Caco-2 (cell line): ENCODE measurements around the gene ST3GAL5. TPM values are rescaled to one million over a fixed set of nuclear protein-coding genes. Genes with fewer than 3 reads are reported as not detected.

Experiments
- BruUV-seq: library from RNA; stranded (reverse); fragments of 400-500 nt; replicated peaks from 2 replicates; lab custom pipeline; 2021; lab: Mats Ljungman, UMichigan
- CTCF ChIA-PET: fragments of 300-600 bp; sonication (Branson Sonifier 250); formaldehyde crosslinking; loops from one replicate; lab custom pipeline; 2022; ENCODE audit warnings: antibody characterized with exemption; lab: Charles Lee
- POLR2A ChIA-PET: fragments of 300-600 bp; sonication (Branson Sonifier 250); formaldehyde crosslinking; loops from one replicate; lab custom pipeline; 2022; ENCODE audit warnings: antibody characterized with exemption; lab: Charles Lee
- DNase-seq, 2 experiments: peaks; one replicate each; pipeline versions ENCODE4 v3.0.0 to v3.0.0-alpha.2; 2020 to 2022
- H3K27me3 ChIP-seq: replicated peaks from 2 replicates; pipeline ENCODE4 v1.6.0; 2011; ENCODE audit warnings: low read length; ENCODE audit not compliant: control insufficient read depth, insufficient read depth
- H3K36me3 ChIP-seq: 2 replicates; pipeline ENCODE4 v1.5.1; 2011; ENCODE audit warnings: low read length; ENCODE audit not compliant: control insufficient read depth, insufficient read depth
- H3K4me1 ChIP-seq: fragments of 250-450 bp; sonication (Bioruptor Pico); 2 replicates; pipeline ENCODE4 v1.5.1; 2020; ENCODE audit warnings: mild to moderate bottlenecking
- H3K4me3 ChIP-seq: 2 replicates; pipeline ENCODE4 v1.5.1; 2011; ENCODE audit warnings: low read depth, mild to moderate bottlenecking, control low read depth, low read length
- H3K9me3 ChIP-seq: fragments of 250-450 bp; sonication (Bioruptor Pico); 2 replicates; pipeline ENCODE4 v1.5.1; 2020; ENCODE audit warnings: mild to moderate bottlenecking, moderate library complexity
- H3K27ac Mint-ChIP-seq: one replicate; pipeline ENCODE4 v1.8.0; 2022; ENCODE audit warnings: mixed read lengths; ENCODE audit not compliant: unreplicated experiment
- H3K27me3 Mint-ChIP-seq: one replicate; pipeline ENCODE4 v1.8.0; 2022; ENCODE audit warnings: mixed read lengths; ENCODE audit not compliant: insufficient read depth, unreplicated experiment
- H3K36me3 Mint-ChIP-seq: one replicate; pipeline ENCODE4 v1.8.0; 2022; ENCODE audit warnings: mild to moderate bottlenecking, mixed read lengths; ENCODE audit not compliant: insufficient read depth, unreplicated experiment
- H3K4me1 Mint-ChIP-seq: one replicate; pipeline ENCODE4 v1.8.0; 2022; ENCODE audit warnings: low read depth, mixed read lengths; ENCODE audit not compliant: unreplicated experiment
- H3K4me3 Mint-ChIP-seq: one replicate; pipeline ENCODE4 v1.8.0; 2022; ENCODE audit warnings: mild to moderate bottlenecking, moderate library complexity, mixed read lengths; ENCODE audit not compliant: unreplicated experiment
- H3K9me3 Mint-ChIP-seq: one replicate; pipeline ENCODE4 v1.8.0; 2022; ENCODE audit warnings: mixed read lengths; ENCODE audit not compliant: unreplicated experiment
- intact Hi-C: fragments of 100-400 bp; cut with micrococcal nuclease; formaldehyde crosslinking; loops from one replicate; pipeline ENCODE4 v1.10.0; 2022; ENCODE audit not compliant: unreplicated experiment
- total RNA-seq: library from RNA; stranded (reverse); gene quantifications from 2 replicates; pipeline ENCODE4 v1.2.3, GENCODE V29; 2022
- TF ChIP-seq, protein P1 (sequence below), 2 experiments: fragments of 200-600 bp in 1 of 2; IDR thresholded peaks; 1 replicate in 1 of 2; 2 replicates in 1 of 2; pipeline versions ENCODE4 v1.5.1 to v1.8.0; 2011 to 2022; ENCODE audit warnings: antibody characterized with exemption in 1 of 2, control low read depth in 1 of 2, inconsistent platforms in 1 of 2, low read depth in 1 of 2, low read length in 1 of 2, mild to moderate bottlenecking in 1 of 2, moderate library complexity in 1 of 2; ENCODE audit not compliant: insufficient read depth in 1 of 2, severe bottlenecking in 1 of 2, unreplicated experiment in 1 of 2

The ST3GAL5 gene
- total RNA-seq, 1 experiment from 2014 or later = 3.4 TPM

DNA sequence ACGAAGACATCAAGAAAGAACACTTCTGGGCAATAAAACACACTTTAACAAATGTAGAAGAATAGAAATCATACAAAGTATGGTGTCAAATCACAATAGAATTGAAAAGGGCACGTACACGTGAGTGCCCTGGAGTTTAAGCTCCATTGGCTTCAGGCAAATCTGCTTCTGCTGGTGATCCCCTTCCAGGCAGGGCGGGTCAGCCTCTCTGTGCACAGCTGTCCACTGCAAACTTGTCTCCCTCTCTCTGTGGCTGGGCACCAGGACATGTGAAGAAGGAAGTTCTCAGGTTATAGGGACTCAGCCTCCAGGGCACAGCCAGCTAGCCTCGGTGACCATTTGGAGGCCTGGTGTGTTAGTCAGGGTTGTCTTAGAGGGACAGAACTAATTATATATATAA is 66.0 kb downstream of the ST3GAL5 start:
- CTCF ChIA-PET = interaction anchor here (0.6 kb wide), 1 partner anchor 197 kb away, joined by 3 read pairs; no protein-coding TSS in a partner anchor
- TF ChIP-seq, protein P1, sequence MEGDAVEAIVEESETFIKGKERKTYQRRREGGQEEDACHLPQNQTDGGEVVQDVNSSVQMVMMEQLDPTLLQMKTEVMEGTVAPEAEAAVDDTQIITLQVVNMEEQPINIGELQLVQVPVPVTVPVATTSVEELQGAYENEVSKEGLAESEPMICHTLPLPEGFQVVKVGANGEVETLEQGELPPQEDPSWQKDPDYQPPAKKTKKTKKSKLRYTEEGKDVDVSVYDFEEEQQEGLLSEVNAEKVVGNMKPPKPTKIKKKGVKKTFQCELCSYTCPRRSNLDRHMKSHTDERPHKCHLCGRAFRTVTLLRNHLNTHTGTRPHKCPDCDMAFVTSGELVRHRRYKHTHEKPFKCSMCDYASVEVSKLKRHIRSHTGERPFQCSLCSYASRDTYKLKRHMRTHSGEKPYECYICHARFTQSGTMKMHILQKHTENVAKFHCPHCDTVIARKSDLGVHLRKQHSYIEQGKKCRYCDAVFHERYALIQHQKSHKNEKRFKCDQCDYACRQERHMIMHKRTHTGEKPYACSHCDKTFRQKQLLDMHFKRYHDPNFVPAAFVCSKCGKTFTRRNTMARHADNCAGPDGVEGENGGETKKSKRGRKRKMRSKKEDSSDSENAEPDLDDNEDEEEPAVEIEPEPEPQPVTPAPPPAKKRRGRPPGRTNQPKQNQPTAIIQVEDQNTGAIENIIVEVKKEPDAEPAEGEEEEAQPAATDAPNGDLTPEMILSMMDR (IDR thresholded peaks at IDR 0.05; ENCODE audit: insufficient read depth in 1 of 2, low read depth in 1 of 2, low read length in 1 of 2, severe bottlenecking in 1 of 2, unreplicated experiment in 1 of 2) = no peak

DNA sequence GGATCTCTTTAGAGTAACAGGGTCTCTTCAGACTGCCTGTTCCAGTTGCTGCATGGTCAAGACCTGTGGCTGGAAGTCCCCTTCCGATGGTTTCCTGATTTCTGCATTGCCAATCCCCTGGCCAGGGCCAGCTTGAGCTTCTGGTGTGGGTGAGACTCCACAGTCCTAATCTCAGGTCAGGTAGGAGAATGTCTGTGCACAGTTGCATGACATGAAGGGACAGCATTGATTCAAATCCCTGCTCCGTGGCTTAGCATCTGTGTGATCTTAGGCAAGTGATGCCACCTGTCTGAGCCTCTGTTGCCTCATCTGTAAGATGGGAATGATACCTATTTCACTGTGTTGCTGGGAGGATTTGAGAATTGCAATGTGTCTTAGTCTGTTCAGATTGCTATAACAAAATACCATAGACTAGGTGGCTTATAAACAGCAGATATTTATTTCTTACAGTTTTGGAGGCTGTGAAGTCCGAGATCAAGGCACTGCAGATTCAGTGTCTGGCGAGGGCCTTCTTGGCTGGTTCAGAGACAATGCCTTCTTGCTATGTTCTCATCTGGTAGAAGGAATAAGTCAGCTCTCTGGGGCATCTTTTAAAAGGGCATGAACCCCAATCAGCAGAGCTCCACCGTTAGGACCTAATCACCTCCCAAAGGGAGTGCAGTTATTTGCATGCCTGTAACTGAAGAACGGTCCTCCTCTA is 68.8 kb downstream of the ST3GAL5 start:
- intact Hi-C loops = no loop called here
- CTCF ChIA-PET = interaction anchor here (2.1 kb wide), 1 partner anchor 8 kb away, joined by 13 read pairs; no protein-coding TSS in a partner anchor
- Mint-ChIP-seq H3K9me3 (no peaks in the 10 kb centered on the region), H3K27me3 (peaks cover 9% of the 10 kb centered on the region), H3K4me1 (peaks cover 9% of the 10 kb centered on the region), H3K36me3 (no peaks in the 10 kb centered on the region), H3K4me3 (no peak overlapping the region), H3K27ac (no peak overlapping the region)
- Histone ChIP-seq H3K9me3 (no peaks in the 10 kb centered on the region), H3K4me1 (no peaks in the 10 kb centered on the region), H3K36me3 (no peaks in the 10 kb centered on the region), H3K27me3 (peaks cover 2% of the 10 kb centered on the region; the same call in 1 of the 2 replicates), H3K4me3 (no peak overlapping the region)
- BruUV-seq = no TSS peak
- TF ChIP-seq, protein P1 (IDR thresholded peaks at IDR 0.05; ENCODE audit: insufficient read depth in 1 of 2, low read depth in 1 of 2, low read length in 1 of 2, severe bottlenecking in 1 of 2, unreplicated experiment in 1 of 2) = no peak
- POLR2A ChIA-PET = interaction anchor here (0.5 kb wide), 1 partner anchor 139 kb away, joined by 3 read pairs; no protein-coding TSS in a partner anchor
- no peak for DNase-seq

More for the DNA sequence above, 66.0 kb downstream of the ST3GAL5 start:
- no peaks in the 10 kb centered on the region for H3K9me3 ChIP-seq
- Mint-ChIP-seq H3K9me3 (no peaks in the 10 kb centered on the region), H3K36me3 (no peaks in the 10 kb centered on the region), H3K4me1 (peaks cover 9% of the 10 kb centered on the region), H3K27me3 (peaks cover 9% of the 10 kb centered on the region), H3K4me3 (no peak overlapping the region), H3K27ac (no peak overlapping the region)
- H3K4me3 ChIP-seq = no peak overlapping the region
- no peaks in the 10 kb centered on the region for H3K4me1 ChIP-seq
- DNase-seq = no peak
- 0 out of 2 replicates have a peak, but pooled peaks cover 2% of the 10 kb centered on the region for H3K27me3 ChIP-seq
- intact Hi-C loops = no loop called here
- POLR2A ChIA-PET = no interaction called here
- H3K36me3 ChIP-seq = no peaks in the 10 kb centered on the region
- no TSS peak for BruUV-seq

DNA sequence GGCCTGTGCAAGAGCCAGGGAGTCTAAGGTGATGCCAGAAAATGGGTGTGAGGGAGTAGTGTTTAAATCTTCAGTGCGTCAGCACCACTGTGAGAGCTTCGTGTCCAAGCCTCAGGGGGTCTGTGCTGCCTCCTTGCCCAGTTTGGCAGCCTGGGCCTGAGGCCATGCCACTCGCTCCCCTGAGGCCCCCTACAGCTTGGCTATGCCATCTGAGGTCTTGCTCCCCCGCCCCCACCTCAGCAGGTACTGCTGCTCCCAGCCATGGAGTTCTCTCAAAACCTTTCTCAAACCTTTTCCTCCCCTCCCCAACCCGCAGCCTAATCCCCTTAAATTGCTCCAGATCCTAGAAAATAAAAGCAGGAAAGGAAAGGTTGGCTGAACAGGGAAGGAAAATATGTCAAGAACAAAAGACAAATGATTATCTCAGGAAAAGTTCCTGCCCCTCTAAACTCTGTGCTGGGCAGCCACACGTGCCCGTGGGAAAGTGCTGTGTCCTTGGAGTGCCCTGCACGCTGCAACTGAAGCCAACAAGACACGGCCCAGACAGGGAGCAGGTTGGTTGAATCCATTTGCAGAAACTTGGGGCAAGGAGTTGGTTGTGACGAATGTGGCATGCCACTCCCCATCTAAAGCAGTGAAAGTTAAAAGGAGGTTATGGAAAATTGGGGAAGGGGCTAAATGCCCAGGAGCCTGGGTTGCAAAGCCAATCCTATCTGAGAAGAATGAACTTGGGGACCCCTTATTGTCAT is 73.8 kb downstream of the ST3GAL5 start:
- TF ChIP-seq, protein P1 (IDR thresholded peaks at IDR 0.05; ENCODE audit: insufficient read depth in 1 of 2, low read depth in 1 of 2, low read length in 1 of 2, severe bottlenecking in 1 of 2, unreplicated experiment in 1 of 2) = no peak
- intact Hi-C loops = loop anchor here (1.0 kb wide), 2 partner anchors 65 to 86 kb away; no protein-coding TSS in a partner anchor
- Mint-ChIP-seq H3K4me3 (no peak overlapping the region), H3K27ac (no peak overlapping the region), H3K4me1 (peaks cover 9% of the 10 kb centered on the region), H3K9me3 (no peaks in the 10 kb centered on the region), H3K27me3 (peaks cover 2% of the 10 kb centered on the region), H3K36me3 (no peaks in the 10 kb centered on the region)
- Histone ChIP-seq H3K4me1 (no peaks in the 10 kb centered on the region), H3K9me3 (no peaks in the 10 kb centered on the region), H3K4me3 (no peak overlapping the region), H3K27me3 (peaks cover 2% of the 10 kb centered on the region; the same call in 1 of the 2 replicates), H3K36me3 (no peaks in the 10 kb centered on the region)
- ChIA-PET POLR2A (no interaction called here), CTCF (interaction anchor here (0.6 to 3.6 kb wide), 9 partner anchors 10 to 177 kb away, joined by 3 to 46 read pairs (median 5); no protein-coding TSS in a partner anchor)
- no peak for DNase-seq
- no TSS peak for BruUV-seq
